Smooth muscle cell (in vitro differentiated cells): Measurements from ENCODE around the gene BNC2. TPM values are rescaled to one million over a fixed set of nuclear protein-coding genes. Genes with fewer than 3 reads are reported as not detected.

ENCODE experiments used
- DNase-seq: peaks from one replicate; lab custom pipeline; 2025; ENCODE audit not compliant: unreplicated experiment; lab: John Stamatoyannopoulos, UW
- H2AFZ ChIP-seq: fragments of 200-600 bp; sonication (generic); 2 replicates; pipeline ENCODE4 v1.6.0; 2016; ENCODE audit warnings: antibody characterized with exemption, low read depth, mild to moderate bottlenecking
- H3F3A ChIP-seq: fragments of 200-600 bp; sonication (generic); 2 replicates; pipeline ENCODE4 v1.6.0; 2017; ENCODE audit warnings: antibody characterized with exemption, low read depth
- H3K27ac ChIP-seq: fragments of 200-600 bp; sonication (generic); 2 replicates; pipeline ENCODE4 v1.5.1; 2016; ENCODE audit warnings: low read depth, mild to moderate bottlenecking
- H3K27me3 ChIP-seq: fragments of 200-600 bp; sonication (generic); 2 replicates; pipeline ENCODE4 v1.6.1; 2016; ENCODE audit warnings: low read depth, mild to moderate bottlenecking
- H3K36me3 ChIP-seq: fragments of 200-600 bp; sonication (generic); 2 replicates; pipeline ENCODE4 v1.5.1; 2016; ENCODE audit warnings: low read depth
- H3K4me1 ChIP-seq: fragments of 200-600 bp; sonication (generic); 2 replicates; pipeline ENCODE4 v1.5.1; 2016; ENCODE audit warnings: low read depth
- H3K4me2 ChIP-seq: fragments of 200-600 bp; sonication (generic); 2 replicates; pipeline ENCODE4 v1.6.0; 2016; ENCODE audit warnings: mild to moderate bottlenecking
- H3K4me3 ChIP-seq: fragments of 200-600 bp; sonication (generic); 2 replicates; pipeline ENCODE4 v1.5.1; 2016; ENCODE audit warnings: mild to moderate bottlenecking
- H3K79me2 ChIP-seq: fragments of 200-600 bp; sonication (generic); 2 replicates; pipeline ENCODE4 v1.6.0; 2016; ENCODE audit warnings: low read depth, mild to moderate bottlenecking
- H3K9ac ChIP-seq: fragments of 200-600 bp; sonication (generic); 2 replicates; pipeline ENCODE4 v1.6.0; 2016; ENCODE audit warnings: low read depth
- H3K9me3 ChIP-seq: fragments of 200-600 bp; sonication (generic); replicated peaks from 2 replicates; pipeline ENCODE4 v1.5.1; 2016; ENCODE audit warnings: low read depth
- H4K20me1 ChIP-seq: fragments of 200-600 bp; sonication (generic); 2 replicates; pipeline ENCODE4 v1.6.0; 2016; ENCODE audit warnings: low read depth
- WGBS: methylation state at CpG from one replicate; pipeline ENCODE4 v1.1.7; 2016; ENCODE audit warnings: low lambda C conversion rate; 5-methylcytosine and 5-hydroxymethylcytosine counted together
- polyA plus RNA-seq: library from polyadenylated mRNA; unstranded; fragments of >200 nt; fragmentation: Nextera tagmentation; extraction: Ambion mirVana; gene quantifications from 2 replicates; pipeline ENCODE4 v1.2.1, GENCODE V29; 2016
- total RNA-seq: library from RNA; depleted of rRNA; stranded (reverse); fragments of >200 nt; gene quantifications from 2 replicates; pipeline ENCODE4 v1.2.3, GENCODE V29; 2014
- TF ChIP-seq, protein P1 (sequence below): fragments of 200-600 bp; sonication (generic); IDR thresholded peaks from 2 replicates; pipeline ENCODE4 v1.5.1; 2017; ENCODE audit warnings: borderline replicate concordance, mild to moderate bottlenecking, antibody characterized with exemption; ENCODE audit not compliant: insufficient read depth, poor library complexity, severe bottlenecking

The BNC2 gene
- total and polyA plus RNA-seq, 2 experiments from 2014 or later, result 11.6 to 13.5 TPM

DNA sequence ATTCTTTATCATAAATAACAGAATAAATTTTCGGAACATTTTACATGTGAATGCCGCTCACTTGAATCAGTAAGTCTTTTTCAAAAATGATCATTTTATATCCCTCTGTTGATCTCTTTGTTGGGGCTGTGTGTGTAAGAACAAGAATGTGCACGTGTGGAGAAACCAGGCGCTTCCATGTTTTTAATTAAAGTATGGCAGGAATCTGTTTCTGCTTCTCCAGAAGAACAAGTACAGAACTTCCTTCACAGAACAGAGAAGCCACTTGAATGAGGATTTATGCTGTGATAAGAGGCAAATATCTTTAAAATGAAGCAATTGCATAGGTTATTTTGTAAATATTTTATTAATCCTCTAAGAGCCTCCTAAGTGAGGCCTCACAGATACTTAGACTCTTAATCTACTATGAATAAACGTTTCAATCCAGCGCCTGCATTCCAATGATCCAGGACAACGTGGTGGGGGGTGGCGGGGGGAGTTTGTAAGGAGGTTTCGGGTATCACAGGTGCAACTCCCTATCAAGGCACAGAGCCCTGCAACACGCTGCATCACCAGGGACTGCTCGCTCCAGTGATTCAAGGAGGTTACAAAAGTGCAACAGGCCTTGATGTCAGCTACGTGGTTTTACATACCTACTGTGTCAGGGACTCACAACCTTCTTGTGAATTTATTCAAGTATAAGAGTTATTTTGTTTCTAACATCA lies 409.2 kb downstream of the BNC2 start:
- Histone ChIP-seq H3K4me1 (peaks cover 27% of the 10 kb centered on the region), H2AFZ (no peak overlapping the region), H3K4me3 (no peak overlapping the region), H3K4me2 (peak overlapping the region; percentile 71), H3K27me3 (no peaks in the 10 kb centered on the region), H3K79me2 (peaks cover 4% of the 10 kb centered on the region), H3K9me3 (no peaks in the 10 kb centered on the region), H3K9ac (no peak overlapping the region), H3K36me3 (no peaks in the 10 kb centered on the region), H4K20me1 (no peaks in the 10 kb centered on the region), H3F3A (peaks cover 4% of the 10 kb centered on the region), H3K27ac (peak overlapping the region; percentile 78)
- DNase-seq, result no peak
- TF ChIP-seq, protein P1, sequence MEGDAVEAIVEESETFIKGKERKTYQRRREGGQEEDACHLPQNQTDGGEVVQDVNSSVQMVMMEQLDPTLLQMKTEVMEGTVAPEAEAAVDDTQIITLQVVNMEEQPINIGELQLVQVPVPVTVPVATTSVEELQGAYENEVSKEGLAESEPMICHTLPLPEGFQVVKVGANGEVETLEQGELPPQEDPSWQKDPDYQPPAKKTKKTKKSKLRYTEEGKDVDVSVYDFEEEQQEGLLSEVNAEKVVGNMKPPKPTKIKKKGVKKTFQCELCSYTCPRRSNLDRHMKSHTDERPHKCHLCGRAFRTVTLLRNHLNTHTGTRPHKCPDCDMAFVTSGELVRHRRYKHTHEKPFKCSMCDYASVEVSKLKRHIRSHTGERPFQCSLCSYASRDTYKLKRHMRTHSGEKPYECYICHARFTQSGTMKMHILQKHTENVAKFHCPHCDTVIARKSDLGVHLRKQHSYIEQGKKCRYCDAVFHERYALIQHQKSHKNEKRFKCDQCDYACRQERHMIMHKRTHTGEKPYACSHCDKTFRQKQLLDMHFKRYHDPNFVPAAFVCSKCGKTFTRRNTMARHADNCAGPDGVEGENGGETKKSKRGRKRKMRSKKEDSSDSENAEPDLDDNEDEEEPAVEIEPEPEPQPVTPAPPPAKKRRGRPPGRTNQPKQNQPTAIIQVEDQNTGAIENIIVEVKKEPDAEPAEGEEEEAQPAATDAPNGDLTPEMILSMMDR, result no peak
- WGBS, result 53% methylated on average over 12 of the region's 12 CpGs

DNA sequence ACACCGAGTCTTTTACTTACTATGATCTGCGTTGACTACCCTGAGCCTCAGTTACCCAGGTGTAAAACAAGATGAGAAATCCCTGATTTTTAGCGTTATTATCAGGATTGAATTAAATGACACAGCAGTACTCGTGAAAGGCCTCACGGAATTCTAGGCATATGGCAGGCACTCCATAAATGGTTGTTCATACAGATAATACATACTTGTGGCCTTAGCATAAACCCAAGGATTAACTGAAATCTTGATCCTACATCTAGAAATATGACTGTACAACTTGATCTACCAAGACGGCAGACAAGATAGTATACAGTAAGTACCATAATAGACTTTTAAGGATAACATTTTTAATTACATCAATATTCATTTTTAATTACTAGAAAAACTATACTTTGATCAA lies 409.8 kb downstream of the BNC2 start:
- DNase-seq, result no peak
- no peak overlapping the region for H2AFZ ChIP-seq
- 39% methylated on average over 6 of the region's 6 CpGs for WGBS
- no peaks in the 10 kb centered on the region for H4K20me1 ChIP-seq
- H3K9ac ChIP-seq, result no peak overlapping the region
- H3F3A ChIP-seq, result peaks cover 4% of the 10 kb centered on the region
- peak overlapping the region; percentile 78 for H3K27ac ChIP-seq
- H3K79me2 ChIP-seq, result peaks cover 4% of the 10 kb centered on the region
- peak overlapping the region; percentile 71 for H3K4me2 ChIP-seq
- no peak overlapping the region for H3K4me3 ChIP-seq
- no peaks in the 10 kb centered on the region for H3K9me3 ChIP-seq
- no peaks in the 10 kb centered on the region for H3K27me3 ChIP-seq
- TF ChIP-seq, protein P1, result no peak
- H3K4me1 ChIP-seq, result peaks cover 27% of the 10 kb centered on the region
- H3K36me3 ChIP-seq, result no peaks in the 10 kb centered on the region

DNA sequence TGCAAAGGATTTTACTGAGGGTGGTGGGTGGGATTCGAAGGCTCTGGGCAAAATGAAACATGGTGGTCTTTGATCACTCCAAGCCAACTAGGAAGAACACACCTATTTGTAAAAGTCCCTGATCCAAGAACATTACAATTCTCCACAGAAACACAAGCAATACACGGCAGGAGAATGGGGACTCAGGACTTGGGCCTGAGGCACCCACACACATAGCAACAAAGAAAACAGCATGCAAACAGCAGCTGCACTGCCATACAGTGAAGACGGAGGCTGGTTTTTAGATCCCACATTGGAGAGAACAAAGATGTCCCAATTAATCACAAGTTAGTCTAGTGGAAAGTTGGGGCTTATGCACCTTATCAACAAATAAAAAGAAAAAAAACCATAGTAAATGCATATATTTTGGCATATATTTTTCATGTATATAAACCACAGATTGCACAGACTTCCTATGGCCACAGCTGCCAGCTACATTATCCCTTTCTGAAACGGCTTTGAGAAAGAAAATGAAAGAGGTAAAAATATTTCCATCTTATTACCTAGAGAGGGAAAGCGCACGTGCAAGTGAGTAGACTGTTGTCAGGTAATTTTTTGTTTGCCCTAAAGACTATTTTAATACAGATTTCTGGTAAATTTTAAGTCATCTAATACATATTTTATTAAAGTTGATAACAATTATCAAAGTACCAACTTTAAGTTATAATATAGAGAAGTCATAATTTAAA lies 410.9 kb downstream of the BNC2 start:
- H3K9ac ChIP-seq, result peak overlapping the region; percentile 35
- no peak for DNase-seq
- H3K4me3 ChIP-seq, result no peak overlapping the region
- no peaks in the 10 kb centered on the region for H3K9me3 ChIP-seq
- H3K79me2 ChIP-seq, result peaks cover 4% of the 10 kb centered on the region
- peak overlapping the region; percentile 71 for H3K4me2 ChIP-seq
- H3K4me1 ChIP-seq, result peaks cover 27% of the 10 kb centered on the region
- H2AFZ ChIP-seq, result no peak overlapping the region
- H4K20me1 ChIP-seq, result no peaks in the 10 kb centered on the region
- WGBS, result 81% methylated on average over 6 of the region's 6 CpGs
- peak overlapping the region; percentile 78 for H3K27ac ChIP-seq
- TF ChIP-seq, protein P1, result no peak
- H3K27me3 ChIP-seq, result no peaks in the 10 kb centered on the region
- H3K36me3 ChIP-seq, result no peaks in the 10 kb centered on the region
- peaks cover 4% of the 10 kb centered on the region for H3F3A ChIP-seq
